ENCODE results near the gene DLX1.

GRCh38 chr2:172096626-172097547 is 11.6 kb downstream of the DLX1 start:
- TF ChIP-seq PRDM4 (tag by site-specific recombination; IDR thresholded peaks at IDR 0.05) (peak; percentile 48), ZNF24 (tag by site-specific recombination; IDR thresholded peaks at IDR 0.05) (peak; percentile 84; the same call in 1 of the 2 replicates)
